ENCODE measurements around the gene TCOF1. TPM values are rescaled to one million over a fixed set of nuclear protein-coding genes. Genes with fewer than 3 reads are reported as not detected.
A peak's percentile ranks its signal among the peaks of the same experiment; 100 is the strongest.

The TCOF1 gene
- total and polyA plus RNA-seq, 8 donors, result 21.8 to 42.6 (median 31.1) TPM

DNA sequence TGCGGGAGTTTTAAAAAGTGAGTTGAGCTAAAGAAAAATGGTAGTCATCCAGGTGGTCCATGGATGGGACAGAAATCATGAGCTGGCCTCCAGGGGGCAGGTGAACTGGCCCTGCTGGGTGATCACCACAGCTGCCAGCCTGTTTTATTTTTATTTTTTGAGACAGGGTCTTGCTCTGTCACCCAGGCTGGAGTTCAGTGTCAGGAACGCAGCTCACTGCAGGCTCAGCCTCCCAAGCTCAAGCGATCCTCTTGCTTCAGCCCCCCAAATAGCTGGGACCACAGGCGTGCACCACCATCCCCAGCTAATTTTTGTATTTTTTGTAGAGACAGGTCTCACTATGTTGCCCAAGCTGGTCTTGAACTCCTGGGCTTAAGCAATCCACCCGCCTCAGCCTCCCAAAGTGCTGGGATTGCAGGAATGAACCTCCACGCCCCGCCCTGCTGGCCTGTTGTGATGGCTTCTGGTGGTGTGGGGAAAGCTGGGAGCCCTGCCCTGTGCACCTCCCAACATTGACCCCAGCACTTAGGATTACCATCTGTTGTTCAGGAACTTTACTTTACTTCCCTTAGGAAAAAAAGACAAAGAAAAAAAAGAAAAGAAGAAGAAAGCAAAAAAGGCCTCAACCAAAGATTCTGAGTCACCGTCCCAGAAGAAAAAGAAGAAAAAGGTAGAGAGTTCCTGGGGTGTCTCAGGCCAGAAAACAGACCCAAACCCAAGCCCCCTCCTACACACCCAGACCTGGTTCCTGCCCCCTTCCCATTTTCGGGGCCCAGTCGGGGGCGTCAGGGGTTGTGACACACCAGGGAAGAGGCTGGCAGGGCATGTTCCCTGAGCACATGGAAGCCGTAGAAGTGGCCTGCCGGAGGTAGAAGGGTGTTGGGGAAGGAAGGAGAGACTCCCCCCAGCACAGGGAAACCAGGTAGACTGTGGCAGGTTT is 40.6 kb downstream of the TCOF1 start:
- DNase-seq, result no peak
- no peak for ATAC-seq

DNA sequence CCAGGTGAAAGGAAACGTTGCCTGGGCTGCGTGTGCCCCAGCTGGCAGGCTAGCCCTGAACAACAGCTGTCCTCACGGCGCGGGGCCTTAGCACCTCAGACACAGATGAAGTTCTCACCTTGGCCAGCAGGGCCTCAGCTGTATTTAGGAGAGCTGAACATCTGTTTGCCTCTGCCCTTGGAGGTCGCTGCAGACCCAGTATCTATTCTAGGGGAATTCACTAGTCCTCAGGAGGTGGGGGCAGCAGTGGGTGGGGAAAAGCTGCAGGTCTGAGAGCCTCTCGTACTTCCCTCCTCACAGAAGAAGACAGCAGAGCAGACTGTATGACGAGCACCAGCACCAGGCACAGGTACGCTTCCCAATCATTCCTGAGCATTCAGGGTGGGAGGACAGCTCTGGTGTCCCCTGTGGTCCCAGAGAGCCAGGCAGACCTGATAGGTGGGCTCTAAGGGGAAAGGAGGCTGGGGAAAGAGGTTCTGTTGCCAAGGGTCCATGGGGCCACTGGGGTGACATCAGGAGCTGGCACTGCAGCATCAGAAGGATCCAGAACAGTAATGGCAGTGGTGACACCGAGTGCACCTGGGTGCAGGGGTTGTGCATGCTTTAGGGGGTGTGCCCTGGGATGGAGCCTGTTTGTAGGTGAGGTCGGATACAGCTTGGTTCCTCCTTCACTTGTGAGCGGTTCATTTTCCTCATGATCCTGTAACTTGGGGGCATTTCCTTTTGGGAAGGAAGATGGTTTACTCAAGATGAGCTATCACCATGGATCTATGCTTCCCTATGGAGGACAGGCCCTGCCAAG is 41.4 kb downstream of the TCOF1 start:
- Histone ChIP-seq H3K36me3 (peaks cover 0 to 100% of the 10 kb centered on the region in 2 donors), H3K27ac (no peak overlapping the region), H3K4me1 (no peaks in the 10 kb centered on the region), H3K9me3 (no peaks in the 10 kb centered on the region), H3K4me3 (no peak overlapping the region), H3K27me3 (no peaks in the 10 kb centered on the region)
- TF ChIP-seq, protein P1, sequence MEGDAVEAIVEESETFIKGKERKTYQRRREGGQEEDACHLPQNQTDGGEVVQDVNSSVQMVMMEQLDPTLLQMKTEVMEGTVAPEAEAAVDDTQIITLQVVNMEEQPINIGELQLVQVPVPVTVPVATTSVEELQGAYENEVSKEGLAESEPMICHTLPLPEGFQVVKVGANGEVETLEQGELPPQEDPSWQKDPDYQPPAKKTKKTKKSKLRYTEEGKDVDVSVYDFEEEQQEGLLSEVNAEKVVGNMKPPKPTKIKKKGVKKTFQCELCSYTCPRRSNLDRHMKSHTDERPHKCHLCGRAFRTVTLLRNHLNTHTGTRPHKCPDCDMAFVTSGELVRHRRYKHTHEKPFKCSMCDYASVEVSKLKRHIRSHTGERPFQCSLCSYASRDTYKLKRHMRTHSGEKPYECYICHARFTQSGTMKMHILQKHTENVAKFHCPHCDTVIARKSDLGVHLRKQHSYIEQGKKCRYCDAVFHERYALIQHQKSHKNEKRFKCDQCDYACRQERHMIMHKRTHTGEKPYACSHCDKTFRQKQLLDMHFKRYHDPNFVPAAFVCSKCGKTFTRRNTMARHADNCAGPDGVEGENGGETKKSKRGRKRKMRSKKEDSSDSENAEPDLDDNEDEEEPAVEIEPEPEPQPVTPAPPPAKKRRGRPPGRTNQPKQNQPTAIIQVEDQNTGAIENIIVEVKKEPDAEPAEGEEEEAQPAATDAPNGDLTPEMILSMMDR (IDR thresholded peaks at IDR 0.05), result peak in 1 of 2 donors; percentile 36
- ATAC-seq (no peak), DNase-seq (no peak)
- intact Hi-C loops (cut with DNase I), result no loop called here

More for the DNA sequence above, 40.6 kb downstream of the TCOF1 start:
- no peak overlapping the region for H3K27ac ChIP-seq
- no peaks in the 10 kb centered on the region for H3K27me3 ChIP-seq
- intact Hi-C loops (cut with DNase I), result no loop called here
- TF ChIP-seq, protein P1 (IDR thresholded peaks at IDR 0.05), result no peak
- H3K36me3 ChIP-seq, result peaks cover 0 to 100% of the 10 kb centered on the region in 2 donors
- H3K4me3 ChIP-seq, result no peak overlapping the region
- no peaks in the 10 kb centered on the region for H3K9me3 ChIP-seq
- H3K4me1 ChIP-seq, result no peaks in the 10 kb centered on the region

DNA sequence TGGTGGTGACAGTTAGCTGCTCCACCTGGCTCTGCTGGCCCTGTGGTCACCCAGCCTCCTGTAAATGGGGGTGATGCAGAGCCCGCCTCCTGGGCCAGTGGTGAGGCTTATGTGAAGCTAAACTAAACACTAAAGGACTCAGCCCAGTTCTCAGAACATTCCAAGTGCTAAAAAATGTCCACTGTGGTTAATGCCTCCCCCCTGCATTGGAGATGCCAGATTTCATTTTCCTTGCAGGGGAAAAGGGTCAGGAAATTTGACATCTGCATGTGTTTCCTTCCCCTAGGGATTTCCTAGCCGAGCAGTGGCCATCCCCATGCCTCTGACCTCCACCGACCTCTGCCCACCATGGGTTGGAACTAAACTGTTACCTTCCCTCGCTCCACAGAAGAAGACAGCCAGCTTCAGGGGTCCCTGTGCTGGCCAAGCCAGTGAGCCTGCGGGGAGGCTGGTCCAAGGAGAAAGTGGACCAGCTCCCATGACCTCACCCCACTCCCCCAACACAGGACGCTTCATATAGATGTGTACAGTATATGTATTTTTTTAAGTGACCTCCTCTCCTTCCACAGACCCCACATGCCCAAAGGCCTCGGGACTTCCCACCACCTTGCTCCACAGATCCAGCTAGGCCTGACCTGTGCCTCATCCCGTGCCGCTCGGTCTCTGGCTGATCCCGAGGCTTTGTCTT is 42.2 kb downstream of the TCOF1 start:
- Histone ChIP-seq H3K4me3 (no peak overlapping the region), H3K4me1 (no peaks in the 10 kb centered on the region), H3K27ac (no peak overlapping the region), H3K36me3 (peaks cover 0 to 100% of the 10 kb centered on the region in 2 donors), H3K9me3 (no peaks in the 10 kb centered on the region), H3K27me3 (no peaks in the 10 kb centered on the region)
- intact Hi-C loops (cut with DNase I), result no loop called here
- TF ChIP-seq, protein P1 (IDR thresholded peaks at IDR 0.05), result no peak
- no peak for ATAC-seq
- no peak for DNase-seq

DNA sequence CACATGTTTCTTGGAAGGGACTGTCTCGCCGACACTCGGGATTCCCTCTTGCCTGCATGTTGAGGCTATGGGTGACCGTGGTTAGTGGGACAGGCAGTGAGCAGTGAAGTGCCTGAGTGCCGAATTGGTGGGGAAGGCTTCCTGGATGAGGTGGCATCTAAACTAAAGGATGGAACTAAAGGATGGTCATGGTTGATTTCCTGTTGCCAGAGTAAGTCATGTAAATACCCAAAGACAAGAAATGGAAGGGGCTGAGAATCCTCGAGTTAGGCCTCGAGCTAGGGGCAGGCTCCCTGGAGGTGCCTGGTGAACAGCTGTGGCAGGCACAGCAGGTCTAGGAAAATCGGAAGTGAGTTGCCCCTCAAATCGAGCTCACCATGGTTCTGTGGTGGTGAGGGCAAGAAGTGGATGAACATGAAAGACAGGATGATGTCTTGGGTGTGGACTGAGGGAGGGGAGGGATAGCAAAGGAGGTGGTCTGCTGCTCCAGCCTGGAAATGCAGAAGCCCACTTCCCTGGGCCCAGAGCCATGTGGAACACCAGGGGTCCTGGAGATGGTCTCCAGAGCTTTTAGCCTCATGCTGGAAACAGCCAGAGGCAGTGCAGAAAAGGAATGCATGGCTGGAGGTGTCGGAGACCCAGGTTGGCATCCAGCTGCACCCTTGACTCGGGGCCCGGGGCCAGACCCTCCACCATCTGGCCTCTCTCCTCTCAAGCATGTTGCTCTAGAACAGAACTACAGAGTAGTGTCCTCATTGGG is 43.0 kb downstream of the TCOF1 start:
- Histone ChIP-seq H3K27me3 (no peaks in the 10 kb centered on the region), H3K36me3 (peaks cover 0 to 100% of the 10 kb centered on the region in 2 donors), H3K27ac (no peak overlapping the region), H3K4me1 (no peaks in the 10 kb centered on the region), H3K4me3 (no peak overlapping the region), H3K9me3 (no peaks in the 10 kb centered on the region)
- intact Hi-C loops (cut with DNase I), result no loop called here
- DNase-seq, result no peak
- ATAC-seq, result no peak
- TF ChIP-seq, protein P1 (IDR thresholded peaks at IDR 0.05), result no peak
